ENCODE data around the gene ATP2C1. TPM values are rescaled to one million over a fixed set of nuclear protein-coding genes. Genes with fewer than 3 reads are reported as not detected.
"Not testable (repeated sequence)": the region's sequence is repeated elsewhere in the genome, so short reads cannot be mapped to it uniquely, and the experiment has no call there.

Gene ATP2C1
- total RNA-seq, 4 donors from 2014 or later: 55.1 to 69.9 (median 64.3) TPM

DNA sequence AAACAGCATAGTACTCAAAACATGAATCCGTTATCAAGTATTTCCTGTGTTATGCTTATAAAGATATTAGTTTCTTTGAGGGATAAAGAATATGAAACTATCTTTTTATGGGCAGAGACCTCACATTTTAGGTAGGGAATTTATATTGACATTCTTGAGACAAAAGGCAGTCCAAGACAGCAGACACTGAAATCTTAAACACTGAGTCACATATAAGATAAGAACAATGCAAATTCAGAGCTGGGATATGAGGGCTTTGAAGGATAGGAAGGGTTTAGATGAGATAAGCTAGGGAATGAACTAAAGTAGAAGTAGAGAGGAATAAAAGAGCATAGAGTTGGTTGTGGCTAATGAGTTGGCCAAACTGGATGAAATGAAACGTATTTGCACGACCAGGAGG, 74.3 kb downstream of the ATP2C1 start:
- Histone ChIP-seq H3K27ac (no peak overlapping the region), H3K36me3 (peaks cover 59% of the 10 kb centered on the region), H3K27me3 (no peaks in the 10 kb centered on the region), H3K9me3 (no peaks in the 10 kb centered on the region), H3K4me1 (no peaks in the 10 kb centered on the region), H3K4me3 (no peak overlapping the region)
- TF ChIP-seq POLR2A (IDR thresholded peaks at IDR 0.05): no peak
- no peak for TF ChIP-seq EP300 (IDR thresholded peaks at IDR 0.05)
- TF ChIP-seq, protein P1, sequence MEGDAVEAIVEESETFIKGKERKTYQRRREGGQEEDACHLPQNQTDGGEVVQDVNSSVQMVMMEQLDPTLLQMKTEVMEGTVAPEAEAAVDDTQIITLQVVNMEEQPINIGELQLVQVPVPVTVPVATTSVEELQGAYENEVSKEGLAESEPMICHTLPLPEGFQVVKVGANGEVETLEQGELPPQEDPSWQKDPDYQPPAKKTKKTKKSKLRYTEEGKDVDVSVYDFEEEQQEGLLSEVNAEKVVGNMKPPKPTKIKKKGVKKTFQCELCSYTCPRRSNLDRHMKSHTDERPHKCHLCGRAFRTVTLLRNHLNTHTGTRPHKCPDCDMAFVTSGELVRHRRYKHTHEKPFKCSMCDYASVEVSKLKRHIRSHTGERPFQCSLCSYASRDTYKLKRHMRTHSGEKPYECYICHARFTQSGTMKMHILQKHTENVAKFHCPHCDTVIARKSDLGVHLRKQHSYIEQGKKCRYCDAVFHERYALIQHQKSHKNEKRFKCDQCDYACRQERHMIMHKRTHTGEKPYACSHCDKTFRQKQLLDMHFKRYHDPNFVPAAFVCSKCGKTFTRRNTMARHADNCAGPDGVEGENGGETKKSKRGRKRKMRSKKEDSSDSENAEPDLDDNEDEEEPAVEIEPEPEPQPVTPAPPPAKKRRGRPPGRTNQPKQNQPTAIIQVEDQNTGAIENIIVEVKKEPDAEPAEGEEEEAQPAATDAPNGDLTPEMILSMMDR (IDR thresholded peaks at IDR 0.05): no peak
- TF ChIP-seq POLR2AphosphoS5 (IDR thresholded peaks at IDR 0.05): no peak
- no peak for DNase-seq (ENCODE audit: low spot score in 2 of 2)
- WGBS: 95% methylated on average over 3 of the region's 3 CpGs

DNA sequence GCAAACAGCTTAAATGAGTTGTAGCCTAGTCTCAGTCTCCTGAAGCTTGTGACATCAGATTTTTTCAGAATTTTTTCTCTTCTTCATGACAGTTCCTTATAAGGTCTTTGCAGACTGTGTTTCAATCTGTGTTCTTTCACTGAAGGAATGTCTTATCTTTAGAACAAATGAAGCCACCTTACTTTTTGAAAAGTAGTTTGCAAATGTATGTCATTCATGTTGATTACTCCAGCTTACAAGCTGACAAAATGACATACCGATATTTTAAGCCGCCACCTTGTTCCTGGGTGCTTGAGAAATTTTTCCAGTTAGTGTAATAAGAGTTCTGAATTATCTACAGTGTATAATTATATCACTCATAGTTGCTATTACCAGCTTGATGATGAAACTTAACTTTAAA, 75.7 kb downstream of the ATP2C1 start:
- Histone ChIP-seq H3K27ac (no peak overlapping the region), H3K36me3 (peaks cover 59% of the 10 kb centered on the region), H3K9me3 (no peaks in the 10 kb centered on the region), H3K4me3 (no peak overlapping the region), H3K4me1 (peaks cover 6% of the 10 kb centered on the region), H3K27me3 (no peaks in the 10 kb centered on the region)
- DNase-seq (ENCODE audit: low spot score in 2 of 2): no peak
- TF ChIP-seq, protein P1 (IDR thresholded peaks at IDR 0.05): no peak
- TF ChIP-seq POLR2AphosphoS5 (IDR thresholded peaks at IDR 0.05) (no peak), POLR2A (IDR thresholded peaks at IDR 0.05) (no peak)
- 96% methylated on average over 2 of the region's 2 CpGs for WGBS

DNA sequence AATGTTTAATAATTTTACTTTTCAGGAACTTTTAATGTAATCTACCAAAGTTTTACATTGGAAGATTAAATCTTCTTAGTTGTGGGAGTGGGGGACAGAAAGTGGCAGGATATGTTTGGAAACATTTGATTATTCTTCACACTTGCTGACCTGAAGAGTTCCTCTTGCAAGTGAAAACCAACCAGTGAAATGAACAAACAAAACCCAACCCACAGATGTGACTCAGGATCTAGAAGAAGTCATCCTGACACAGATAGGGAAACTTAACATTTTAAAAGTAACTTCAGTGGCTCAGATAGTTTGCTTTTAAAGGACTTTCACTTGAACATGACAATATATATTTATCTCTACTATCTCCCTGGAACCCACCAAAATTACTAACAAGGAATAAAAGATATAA, 77.3 kb downstream of the ATP2C1 start:
- DNase-seq (ENCODE audit: low spot score in 2 of 2): no peak
- H3K4me1 ChIP-seq: peaks cover 6% of the 10 kb centered on the region
- no peak overlapping the region for H3K4me3 ChIP-seq
- H3K27ac ChIP-seq: no peak overlapping the region
- no peaks in the 10 kb centered on the region for H3K9me3 ChIP-seq
- peaks cover 44% of the 10 kb centered on the region for H3K36me3 ChIP-seq
- no peaks in the 10 kb centered on the region for H3K27me3 ChIP-seq
- TF ChIP-seq, protein P1 (IDR thresholded peaks at IDR 0.05): no peak
- TF ChIP-seq POLR2A (IDR thresholded peaks at IDR 0.05) (no peak), POLR2AphosphoS5 (IDR thresholded peaks at IDR 0.05) (no peak), EP300 (IDR thresholded peaks at IDR 0.05) (no peak)

DNA sequence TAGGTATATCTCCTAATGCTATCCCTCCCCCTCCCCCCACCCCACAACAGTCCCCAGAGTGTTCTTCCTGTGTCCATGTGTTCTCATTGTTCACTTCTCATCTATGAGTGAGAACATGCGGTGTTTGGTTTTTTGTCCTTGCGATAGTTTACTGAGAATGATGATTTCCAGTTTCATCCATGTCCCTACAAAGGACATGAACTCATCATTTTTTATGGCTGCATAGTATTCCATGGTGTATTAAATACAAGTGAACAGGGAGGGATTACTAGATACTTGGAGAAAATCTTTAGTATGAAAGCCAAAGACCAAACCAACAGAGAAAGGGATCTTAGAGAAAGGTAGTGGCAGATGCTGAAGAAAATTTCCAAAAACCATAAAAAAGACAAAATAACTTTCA, 78.7 kb downstream of the ATP2C1 start:
- H3K27ac ChIP-seq; H3K4me1 ChIP-seq; H3K4me3 ChIP-seq; DNase-seq (ENCODE audit: low spot score in 2 of 2); H3K27me3 ChIP-seq; H3K9me3 ChIP-seq: not testable (repeated sequence)
- H3K36me3 ChIP-seq: peaks cover 34% of the 10 kb centered on the region
- 95% methylated on average over 2 of the region's 2 CpGs for WGBS

DNA sequence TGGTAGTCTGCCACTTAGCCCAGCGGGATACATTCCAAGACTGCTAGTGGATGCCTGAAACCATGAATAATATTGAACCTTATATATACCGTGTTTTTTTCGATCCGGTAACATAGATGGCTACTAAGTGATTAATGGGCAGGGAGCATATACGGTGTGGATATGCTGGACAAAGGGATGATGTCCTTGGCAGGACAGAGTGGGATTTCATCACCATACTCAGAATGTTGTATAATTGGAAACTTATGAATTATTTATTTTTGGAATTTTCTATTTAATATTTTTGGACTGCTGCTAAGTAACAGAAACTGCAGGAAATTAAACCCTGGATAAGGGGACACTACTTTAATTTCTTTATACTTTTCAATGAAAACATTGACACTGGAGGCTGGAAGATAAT, 79.5 kb downstream of the ATP2C1 start:
- H3K4me3 ChIP-seq: no peak overlapping the region
- peaks cover 8% of the 10 kb centered on the region for H3K4me1 ChIP-seq
- no peaks in the 10 kb centered on the region for H3K27me3 ChIP-seq
- H3K27ac ChIP-seq: no peak overlapping the region
- peaks cover 33% of the 10 kb centered on the region for H3K36me3 ChIP-seq
- WGBS: 64% methylated on average over 5 of the region's 5 CpGs
- no peak for DNase-seq (ENCODE audit: low spot score in 2 of 2)
- TF ChIP-seq POLR2AphosphoS5 (IDR thresholded peaks at IDR 0.05): no peak
- TF ChIP-seq EP300 (IDR thresholded peaks at IDR 0.05): no peak
- no peak for TF ChIP-seq POLR2A (IDR thresholded peaks at IDR 0.05)
- TF ChIP-seq, protein P1 (IDR thresholded peaks at IDR 0.05): no peak
- no peaks in the 10 kb centered on the region for H3K9me3 ChIP-seq

DNA sequence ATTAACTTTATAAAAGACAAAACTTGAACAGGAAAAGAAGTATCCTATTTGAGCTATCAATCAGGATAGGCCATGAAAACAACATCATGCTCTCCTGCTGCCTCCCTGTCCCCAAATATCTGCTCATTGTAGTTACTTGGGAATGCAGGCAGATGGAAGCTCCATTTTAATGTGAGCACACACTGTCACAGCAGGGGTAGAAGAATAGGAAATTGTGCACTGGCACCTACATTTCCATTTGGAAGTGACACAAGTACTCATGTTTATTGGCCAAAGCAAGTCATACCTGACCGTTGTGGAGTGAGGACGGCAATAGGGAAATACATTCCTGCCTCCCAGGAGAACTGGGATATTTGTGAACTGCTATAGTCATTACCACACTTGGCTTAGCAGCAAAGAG, 80.3 kb downstream of the ATP2C1 start:
- peak overlapping the region; percentile 36 for H3K27ac ChIP-seq
- WGBS: 88% methylated on average over 2 of the region's 2 CpGs

More for the DNA sequence above, 80.3 kb downstream of the ATP2C1 start:
- no peak for DNase-seq (ENCODE audit: low spot score in 2 of 2)
- Histone ChIP-seq H3K36me3 (peaks cover 32% of the 10 kb centered on the region), H3K27me3 (no peaks in the 10 kb centered on the region), H3K9me3 (no peaks in the 10 kb centered on the region), H3K4me1 (peaks cover 11% of the 10 kb centered on the region), H3K4me3 (no peak overlapping the region)
- no peak for TF ChIP-seq POLR2AphosphoS5 (IDR thresholded peaks at IDR 0.05)
- no peak for TF ChIP-seq EP300 (IDR thresholded peaks at IDR 0.05)
